OCI-LY3 (cell line): ENCODE measurements around the gene RPL36AL.
"Not testable (repeated sequence)": the region's sequence is repeated elsewhere in the genome, so short reads cannot be mapped to it uniquely, and the experiment has no call there.

ENCODE experiments used
- CTCF ChIP-seq: fragments of 200-600, 300-600 bp; sonication (generic); IDR thresholded peaks from 2 replicates; pipeline ENCODE4 v1.5.1; 2014; ENCODE audit warnings: antibody characterized with exemption, low read length, low read depth
- EZH2phosphoT487 ChIP-seq: fragments of 200-600 bp; shearing (Covaris generic); IDR thresholded peaks from 2 replicates; pipeline ENCODE4 v1.6.1; 2018; ENCODE audit warnings: antibody characterized with exemption, mixed run types, low read depth

DNA sequence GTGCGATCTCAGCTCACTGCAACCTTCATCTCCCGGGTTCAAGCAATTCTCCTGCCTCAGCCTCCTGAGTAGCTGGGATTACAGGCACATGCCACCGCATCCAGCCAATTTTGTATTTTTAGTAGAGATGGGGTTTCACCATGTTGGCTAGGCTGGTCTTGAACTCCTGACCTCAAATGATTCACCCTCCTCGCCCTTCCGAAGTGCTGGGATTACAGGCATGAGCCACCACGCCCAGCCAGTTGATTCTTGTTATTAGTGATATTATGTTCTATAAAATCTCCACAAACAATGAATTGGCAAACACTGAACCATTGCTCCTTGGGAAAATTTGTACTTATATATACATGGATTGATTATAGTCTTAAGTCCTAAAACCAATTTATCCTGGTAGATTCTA lies 37.1 kb upstream of the RPL36AL start:
- not testable (repeated sequence) for TF ChIP-seq CTCF, EZH2phosphoT487
